ENCODE measurements around the gene SWAP70. TPM values are rescaled to one million over a fixed set of nuclear protein-coding genes. Genes with fewer than 3 reads are reported as not detected.

Gene SWAP70
- total and polyA plus RNA-seq, 9 of the 15 experiments (the other 6 are each of a cell fraction or from before 2014, with no cell fraction given) = 1.7 to 4.9 (median 3.9) TPM

GRCh38 chr11:9645881-9646280 is 18.0 kb upstream of the SWAP70 start (continued):
- TF ChIP-seq MTA3 (IDR thresholded peaks at IDR 0.05; ENCODE audit: borderline replicate concordance) (no peak), THRB (CRISPR knock-in tag; conservative IDR thresholded peaks at IDR 0.05) (no peak), FOXP1 (CRISPR knock-in tag; IDR thresholded peaks at IDR 0.05) (no peak), BRF1 (IDR thresholded peaks at IDR 0.05; ENCODE audit: borderline replicate concordance, extremely low read depth, insufficient read length) (no peak), SIN3A (IDR thresholded peaks at IDR 0.05; ENCODE audit: borderline replicate concordance in 2 of 2, control insufficient read depth in 1 of 2, low read depth in 2 of 2, low read length in 2 of 2) (no peak)

GRCh38 chr11:9646324-9646723 is 17.6 kb upstream of the SWAP70 start:
- POLR2A ChIA-PET = no interaction called here
- Histone ChIP-seq H3K4me1 (replicated peaks in 1 of 2; ENCODE audit: control insufficient read depth in 2 of 2, insufficient read depth in 2 of 2, low read length in 2 of 2) (no peaks in the 10 kb centered on the region), H3K27me3 (ENCODE audit: control insufficient read depth in 2 of 2, insufficient read depth in 2 of 2, low read length in 2 of 2) (no peaks in the 10 kb centered on the region), H4K20me1 (replicated peaks; ENCODE audit: control insufficient read depth, insufficient read depth, low read length) (no peaks in the 10 kb centered on the region), H3K4me2 (ENCODE audit: insufficient read depth, low read length) (no peak overlapping the region), H3K9me1 (ENCODE audit: control insufficient read depth, insufficient read depth, low read length) (no peaks in the 10 kb centered on the region), H3K9me3 (replicated peaks; ENCODE audit: control insufficient read depth, insufficient read depth, low read depth, low read length) (no peaks in the 10 kb centered on the region), H3K36me3 (ENCODE audit: control insufficient read depth, insufficient read depth, low read length) (no peaks in the 10 kb centered on the region), H3K4me3 (no peak overlapping the region), H3K79me2 (ENCODE audit: control insufficient read depth, insufficient read depth, low read length) (no peaks in the 10 kb centered on the region), H3K9ac (ENCODE audit: insufficient read depth in 1 of 2, low read depth in 2 of 2, low read length in 2 of 2) (no peak overlapping the region), H3K27ac (ENCODE audit: extremely low read depth, low read depth, low read length) (no peak overlapping the region), H2AFZ (ENCODE audit: low read depth, low read length) (peak overlapping the region; percentile 58)
- ATAC-seq (no peak), DNase-seq (ENCODE audit: extremely low read depth in 1 of 4, low spot score in 3 of 4) (no peak), FAIRE-seq (no peak)
- in situ Hi-C loops (cut with MboI) = no loop called here
- TF ChIP-seq BRF2 (IDR thresholded peaks at IDR 0.05; ENCODE audit: borderline replicate concordance, insufficient read depth, insufficient read length) (no peak), ZNF655 (CRISPR knock-in tag; IDR thresholded peaks at IDR 0.05) (no peak), RBM25 (IDR thresholded peaks at IDR 0.05; ENCODE audit: low read depth, low read length, severe bottlenecking) (no peak), TOE1 (IDR thresholded peaks at IDR 0.05; ENCODE audit: borderline replicate concordance) (no peak), TOE1 (CRISPR knock-in tag; IDR thresholded peaks at IDR 0.05; ENCODE audit: borderline replicate concordance, low read depth) (no peak), CC2D1A (IDR thresholded peaks at IDR 0.05) (no peak), ZC3H4 (CRISPR knock-in tag; IDR thresholded peaks at IDR 0.05; ENCODE audit: borderline replicate concordance) (no peak), MECOM (CRISPR knock-in tag; IDR thresholded peaks at IDR 0.05) (no peak), ZNF77 (CRISPR knock-in tag; IDR thresholded peaks at IDR 0.05) (no peak), ELK3 (CRISPR knock-in tag; IDR thresholded peaks at IDR 0.05) (no peak)
- CTCF ChIA-PET (ENCODE audit: low intra/inter-chr PET ratio) = no interaction called here
- intact Hi-C loops (cut with micrococcal nuclease) = no loop called here
- BruUV-seq (replicated peaks) = no TSS peak
- WGBS (ENCODE audit: insufficient coverage, low coverage, missing lambda C conversion rate) = 15% methylated on average over 4 of the region's 4 CpGs

Data from K562 (cell line).